Measurements from ENCODE around the gene CLNS1A.
"Not testable (repeated sequence)": the region's sequence is repeated elsewhere in the genome, so short reads cannot be mapped to it uniquely, and the experiment has no call there.

CLNS1A gene

DNA sequence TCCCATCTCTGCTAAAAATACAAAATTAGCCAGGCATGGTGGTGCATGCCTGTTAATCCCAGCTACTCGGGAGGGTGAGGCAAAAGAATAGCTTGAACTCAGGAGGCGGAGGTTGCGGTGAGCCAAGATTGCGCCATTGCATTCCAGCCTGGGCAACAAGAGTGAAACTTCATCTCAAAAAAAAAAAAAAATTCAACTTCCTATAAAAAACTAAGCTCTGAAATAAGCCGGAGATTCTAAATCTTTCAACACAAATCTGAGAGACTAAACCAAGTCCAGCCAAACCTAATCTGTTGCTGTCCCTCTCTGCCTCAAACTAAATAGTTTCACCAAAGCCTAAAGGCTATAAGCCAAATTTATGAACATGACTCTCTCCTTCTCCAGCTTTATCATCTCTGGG, 3.7 kb downstream of the CLNS1A start:
- not testable (repeated sequence) for DNase-seq

DNA sequence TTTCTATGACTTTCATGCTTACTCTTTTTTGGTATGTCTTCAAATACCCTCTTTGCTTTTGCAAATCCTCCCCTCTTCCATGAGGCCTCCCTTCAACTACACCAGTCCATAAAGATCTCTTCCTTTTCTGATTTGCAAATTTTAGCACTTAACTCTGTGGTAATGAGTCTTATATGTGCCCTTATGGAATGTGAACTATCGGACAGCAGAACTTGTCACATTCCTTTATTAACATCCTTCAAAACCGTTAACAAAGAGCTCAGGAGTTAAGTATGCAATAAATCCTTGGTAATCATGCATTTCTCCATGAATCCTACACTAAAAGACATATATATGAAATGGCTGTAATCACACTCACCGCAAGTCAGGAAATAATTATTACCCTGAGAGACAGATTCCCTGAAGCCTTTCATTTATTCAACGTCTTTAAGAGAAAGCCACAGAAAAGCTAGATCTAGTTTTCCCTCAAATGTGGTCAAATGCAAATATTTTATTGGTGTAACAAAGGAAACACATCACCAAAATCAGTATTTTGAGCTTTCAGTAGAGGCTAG, 7.4 kb downstream of the CLNS1A start:
- in situ Hi-C loops (cut with HindIII; ENCODE audit: low pct_ligation_motif_present, low pct_unique_long_range_greater_than_20kb, low sequenced_read_pairs), result no loop called here
- DNase-seq, result no peak

More for the DNA sequence above, 3.7 kb downstream of the CLNS1A start:
- in situ Hi-C loops (cut with HindIII; ENCODE audit: low pct_ligation_motif_present, low pct_unique_long_range_greater_than_20kb, low sequenced_read_pairs), result not testable (repeated sequence)

DNA sequence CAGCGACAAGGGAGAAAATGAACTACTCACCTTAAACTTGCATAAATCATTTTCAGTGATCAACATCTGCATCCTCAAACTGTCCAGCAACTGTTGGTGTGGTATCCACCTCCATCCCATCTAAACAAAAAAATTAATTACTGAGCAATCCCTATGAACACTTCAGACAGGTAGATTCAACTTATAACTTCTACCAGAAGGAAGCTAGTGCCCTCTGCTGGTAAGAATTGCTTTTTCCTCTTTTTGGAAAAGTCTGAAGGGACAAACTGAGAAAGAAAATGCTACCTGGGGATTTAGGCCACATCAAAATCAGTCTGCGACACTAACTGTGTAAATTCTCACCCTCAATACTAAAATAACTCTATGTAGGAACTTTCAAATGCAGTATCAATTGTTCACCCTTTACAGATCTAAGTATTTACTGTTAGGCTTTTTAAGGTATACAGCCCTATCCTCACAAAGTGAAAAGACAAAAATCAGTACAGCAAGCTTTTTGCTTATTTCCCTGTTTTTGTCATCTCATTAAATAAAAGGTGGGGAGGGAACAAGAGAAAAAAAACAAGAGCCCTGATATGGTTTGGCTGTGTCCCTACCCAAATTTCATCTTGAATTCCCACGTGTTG, 17.9 kb downstream of the CLNS1A start:
- in situ Hi-C loops (cut with HindIII; ENCODE audit: low pct_ligation_motif_present, low pct_unique_long_range_greater_than_20kb, low sequenced_read_pairs), result no loop called here
- peak; percentile 64 for DNase-seq

DNA sequence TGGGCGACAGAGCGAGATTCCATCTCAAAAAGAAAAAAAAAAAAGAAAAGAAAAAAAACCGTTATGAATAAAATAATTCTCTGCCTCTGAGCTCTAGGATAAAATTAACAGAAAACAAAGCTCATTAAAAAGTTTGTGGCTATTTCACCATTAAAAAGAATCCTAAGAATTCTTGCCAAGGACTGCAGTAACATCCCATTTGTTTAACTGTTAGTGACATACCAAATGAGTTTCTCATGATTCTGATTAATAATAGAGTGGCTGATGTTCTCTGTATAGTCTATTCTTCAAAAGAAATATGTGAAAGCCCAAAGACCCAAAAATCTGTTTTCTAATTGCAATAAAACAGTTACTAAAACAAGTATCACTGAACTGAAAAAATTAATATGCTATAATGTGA, 19.7 kb downstream of the CLNS1A start:
- in situ Hi-C loops (cut with HindIII; ENCODE audit: low pct_ligation_motif_present, low pct_unique_long_range_greater_than_20kb, low sequenced_read_pairs), result no loop called here
- no peak for DNase-seq

DNA sequence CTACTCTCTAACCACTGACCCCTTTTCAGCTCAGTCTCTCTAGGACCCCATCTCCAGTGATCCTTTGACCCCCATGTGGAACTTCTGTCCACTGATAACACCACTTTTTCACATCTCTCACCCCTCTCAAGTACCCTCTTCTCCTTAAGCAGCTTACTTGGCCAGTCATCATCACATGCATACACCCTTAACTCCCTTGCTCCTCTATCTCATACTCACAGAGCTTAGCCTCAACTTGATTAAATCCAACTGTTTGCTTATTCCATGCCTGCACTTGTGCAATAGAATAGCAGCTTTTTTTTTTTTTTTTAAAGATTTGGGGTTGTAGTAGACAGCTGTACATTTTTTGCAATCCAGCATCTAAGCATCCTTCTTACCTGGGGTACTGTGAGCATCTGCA, 25.7 kb downstream of the CLNS1A start:
- in situ Hi-C loops (cut with HindIII; ENCODE audit: low pct_ligation_motif_present, low pct_unique_long_range_greater_than_20kb, low sequenced_read_pairs), result no loop called here
- DNase-seq, result no peak

DNA sequence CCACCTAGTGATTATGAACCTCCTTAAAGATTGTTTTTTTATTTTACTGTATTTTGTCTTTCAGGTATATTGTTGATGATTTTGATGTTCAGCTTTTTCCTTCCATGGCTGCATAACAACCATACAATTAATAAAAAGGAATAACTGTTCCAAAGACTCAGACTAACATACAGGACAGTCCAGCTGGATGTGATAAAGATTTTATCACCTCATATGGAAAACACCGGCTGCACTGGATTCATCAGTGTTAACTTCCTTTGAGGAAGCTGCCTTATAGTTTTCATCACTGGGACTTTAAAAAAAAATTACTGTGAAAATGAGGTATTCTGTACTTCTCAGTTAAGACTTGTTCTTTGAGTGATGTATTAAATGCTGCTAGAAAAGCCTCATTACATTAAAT, 28.4 kb downstream of the CLNS1A start:
- in situ Hi-C loops (cut with HindIII; ENCODE audit: low pct_ligation_motif_present, low pct_unique_long_range_greater_than_20kb, low sequenced_read_pairs), result no loop called here
- no peak for DNase-seq

DNA sequence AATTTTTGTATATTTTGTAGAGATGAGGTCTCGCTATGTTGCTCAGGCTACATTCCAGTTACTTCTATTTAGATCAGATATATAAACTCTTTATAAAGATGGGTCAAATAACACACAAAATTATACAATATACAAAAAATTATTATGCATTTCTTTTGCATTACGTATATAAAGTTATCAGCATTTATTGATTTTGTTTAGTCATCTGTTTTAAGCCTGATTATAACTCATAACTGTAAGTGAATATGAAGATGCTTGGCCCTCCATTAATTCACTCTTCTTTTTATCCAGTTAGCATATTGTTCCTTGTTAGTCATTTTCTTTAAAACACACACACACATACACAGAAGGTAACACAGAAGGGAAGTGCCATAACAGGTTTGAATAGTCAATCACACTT, 33.3 kb downstream of the CLNS1A start:
- DNase-seq, result no peak
- in situ Hi-C loops (cut with HindIII; ENCODE audit: low pct_ligation_motif_present, low pct_unique_long_range_greater_than_20kb, low sequenced_read_pairs), result no loop called here

DNA sequence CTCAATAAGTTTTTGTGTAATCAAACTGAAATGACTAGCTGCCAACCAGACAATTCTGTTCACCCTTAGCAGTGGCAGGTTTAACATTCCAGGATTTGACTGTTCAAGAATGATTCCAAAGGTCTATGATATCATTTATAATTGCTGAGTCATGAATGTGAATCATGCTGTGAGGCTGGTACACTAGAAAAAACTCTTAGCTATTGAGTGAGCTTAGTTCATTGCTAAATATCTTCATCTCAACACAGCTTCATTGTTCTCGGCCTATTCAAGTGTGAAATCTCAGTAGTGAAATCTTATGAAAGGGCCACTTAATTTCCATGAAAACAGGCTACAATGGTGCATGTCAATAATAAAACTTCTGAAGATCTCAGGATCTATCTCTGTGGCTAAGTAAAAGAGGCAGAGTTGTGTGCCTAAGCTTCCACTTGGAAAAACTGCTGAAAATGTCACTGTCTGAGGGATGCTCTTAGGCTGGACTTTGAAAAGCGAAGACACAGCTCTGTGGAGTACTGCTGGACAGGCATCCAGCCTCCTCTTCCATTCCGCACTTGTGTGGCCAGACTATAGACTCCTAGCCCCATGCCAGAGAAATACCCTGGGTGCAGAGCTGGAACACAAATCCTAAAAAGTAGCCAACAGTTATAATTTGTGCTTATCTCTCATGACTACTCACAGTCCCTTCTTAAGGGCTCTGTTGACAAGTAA, 35.1 kb downstream of the CLNS1A start:
- DNase-seq, result peak; percentile 80
- in situ Hi-C loops (cut with HindIII; ENCODE audit: low pct_ligation_motif_present, low pct_unique_long_range_greater_than_20kb, low sequenced_read_pairs), result no loop called here

DNA sequence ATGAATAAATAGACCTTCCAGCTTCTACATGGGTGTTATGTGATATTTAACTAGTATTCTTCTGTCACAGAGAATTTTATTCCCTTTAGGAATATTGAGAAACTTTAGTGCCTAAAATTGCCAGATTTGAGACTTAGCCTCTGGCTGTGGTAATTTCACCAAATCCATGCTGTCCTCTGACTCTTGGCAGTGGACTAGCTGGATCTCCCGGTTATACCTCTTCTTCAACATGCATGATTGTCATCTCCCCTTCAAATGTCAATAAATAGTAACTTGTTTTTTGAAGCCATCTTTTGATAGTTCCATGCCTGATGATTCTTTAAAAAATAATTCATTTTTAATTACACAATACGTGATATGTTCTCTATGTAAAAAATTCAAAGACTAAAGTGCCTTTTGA, 39.4 kb downstream of the CLNS1A start:
- DNase-seq, result no peak
- in situ Hi-C loops (cut with HindIII; ENCODE audit: low pct_ligation_motif_present, low pct_unique_long_range_greater_than_20kb, low sequenced_read_pairs), result no loop called here

DNA sequence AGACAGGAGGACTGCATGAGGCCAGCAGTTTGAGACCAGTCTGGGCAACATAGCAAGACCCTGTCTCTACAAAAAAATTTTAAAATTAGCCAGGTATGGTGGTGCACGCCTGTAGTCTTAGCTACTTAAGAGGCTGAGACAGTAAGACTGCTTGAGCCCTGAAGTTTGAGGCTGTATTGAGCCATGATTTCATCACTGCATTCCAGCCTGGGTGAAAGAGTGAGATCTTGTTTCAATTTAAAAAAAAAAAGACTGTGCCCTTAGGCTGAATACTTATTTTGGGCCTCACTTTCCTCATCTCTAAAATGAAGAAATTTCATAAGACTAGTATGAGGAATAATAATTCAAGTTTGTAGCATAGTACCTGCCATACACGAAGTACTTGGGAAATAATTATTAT, 41.0 kb downstream of the CLNS1A start:
- in situ Hi-C loops (cut with HindIII; ENCODE audit: low pct_ligation_motif_present, low pct_unique_long_range_greater_than_20kb, low sequenced_read_pairs), result no loop called here
- no peak for DNase-seq

DNA sequence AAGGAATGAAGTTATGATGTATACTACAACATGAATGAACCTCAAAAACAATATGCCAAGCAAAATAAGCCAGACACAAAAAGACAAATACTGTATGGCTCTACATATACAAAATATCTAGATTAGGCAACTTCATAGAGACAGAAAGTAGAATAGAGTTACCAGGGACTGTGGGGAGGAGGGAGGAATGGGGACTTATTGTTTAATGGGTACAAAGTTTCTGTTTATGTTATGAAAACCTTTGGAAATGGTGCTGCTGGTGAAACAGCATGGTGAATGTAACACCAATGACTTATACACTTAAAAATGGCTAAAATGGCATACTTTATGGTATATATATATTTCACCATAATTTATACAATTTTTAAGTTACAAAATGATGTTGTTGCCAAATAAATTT, 43.7 kb downstream of the CLNS1A start:
- in situ Hi-C loops (cut with HindIII; ENCODE audit: low pct_ligation_motif_present, low pct_unique_long_range_greater_than_20kb, low sequenced_read_pairs), result no loop called here
- no peak for DNase-seq

DNA sequence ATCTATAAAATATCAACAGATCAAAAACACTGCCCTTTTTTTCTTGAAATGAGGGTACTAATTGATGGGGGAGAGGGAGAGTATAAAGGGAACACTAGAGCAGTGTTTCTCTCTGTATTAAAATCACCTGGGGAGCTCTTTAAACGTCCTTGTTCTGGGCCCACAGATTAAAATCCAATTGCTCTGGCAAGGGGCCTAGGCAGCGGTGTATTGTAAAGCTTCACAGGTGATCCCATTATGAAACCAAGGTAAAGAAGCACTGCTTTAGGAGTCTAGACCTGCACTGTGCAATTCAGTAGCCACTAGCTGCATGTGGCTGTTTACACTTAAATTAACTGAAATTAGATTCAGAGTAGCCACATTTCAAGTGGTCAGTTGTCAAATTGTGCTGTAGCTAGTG, 44.9 kb downstream of the CLNS1A start:
- no peak for DNase-seq
- in situ Hi-C loops (cut with HindIII; ENCODE audit: low pct_ligation_motif_present, low pct_unique_long_range_greater_than_20kb, low sequenced_read_pairs), result no loop called here

DNA sequence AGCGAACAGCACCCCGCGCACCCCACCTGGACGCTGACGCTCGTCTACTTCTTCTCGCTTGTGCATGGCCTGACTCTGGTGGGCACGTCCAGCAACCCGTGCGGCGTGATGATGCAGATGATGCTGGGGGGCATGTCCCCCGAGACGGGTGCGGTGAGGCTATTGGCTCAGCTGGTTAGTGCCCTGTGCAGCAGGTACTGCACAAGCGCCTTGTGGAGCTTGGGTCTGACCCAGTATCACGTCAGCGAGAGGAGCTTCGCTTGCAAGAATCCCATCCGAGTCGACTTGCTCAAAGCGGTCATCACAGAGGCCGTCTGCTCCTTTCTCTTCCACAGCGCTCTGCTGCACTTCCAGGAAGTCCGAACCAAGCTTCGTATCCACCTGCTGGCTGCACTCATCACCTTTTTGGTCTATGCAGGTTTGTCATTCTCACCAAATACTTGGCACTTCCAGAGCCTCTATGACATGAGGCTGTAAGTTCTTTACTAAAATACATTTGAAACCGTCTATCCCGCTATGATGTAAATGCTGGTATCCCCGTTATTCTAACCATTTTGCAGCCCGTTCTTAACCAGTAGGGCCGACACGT, 47.3 kb downstream of the CLNS1A start:
- peak; percentile 54 for DNase-seq
- in situ Hi-C loops (cut with HindIII; ENCODE audit: low pct_ligation_motif_present, low pct_unique_long_range_greater_than_20kb, low sequenced_read_pairs), result no loop called here

DNA sequence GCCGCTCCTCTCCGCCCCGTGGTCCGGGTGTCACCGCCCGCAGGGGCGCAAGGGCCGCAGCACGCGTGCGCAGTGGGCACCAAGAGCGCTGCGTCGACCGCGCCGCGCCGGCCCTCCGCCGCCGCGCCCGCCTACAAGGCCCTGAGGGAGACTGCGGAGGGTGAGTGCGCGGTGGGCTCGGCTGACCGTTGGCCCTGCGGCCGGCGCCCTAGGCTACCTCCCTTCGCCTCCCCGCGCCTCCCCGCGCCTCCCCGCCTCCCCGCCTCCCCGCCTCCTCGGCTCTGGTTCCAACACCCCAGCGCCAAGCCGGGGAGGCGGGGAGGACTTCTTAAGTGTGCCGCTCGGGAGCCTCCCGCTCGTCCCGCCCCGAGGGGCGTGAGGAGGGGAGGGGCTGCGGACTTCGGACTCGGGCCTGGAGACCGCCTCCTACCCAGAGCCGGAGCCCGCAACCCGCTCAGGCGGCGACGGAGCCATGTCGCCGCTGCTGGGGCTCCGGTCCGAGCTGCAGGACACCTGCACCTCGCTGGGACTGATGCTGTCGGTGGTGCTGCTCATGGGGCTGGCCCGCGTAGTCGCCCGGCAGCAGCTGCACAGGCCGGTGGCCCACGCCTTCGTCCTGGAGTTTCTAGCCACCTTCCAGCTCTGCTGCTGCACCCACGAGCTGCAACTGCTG, 47.9 kb downstream of the CLNS1A start, which contains the start of gene AQP11:
Gene AQP11 (plus strand): TSS at position 433 of the 673 bp plus-strand sequence. CDS start 40 bp downstream, at position 473.
- peak; percentile 90 for DNase-seq
- in situ Hi-C loops (cut with HindIII; ENCODE audit: low pct_ligation_motif_present, low pct_unique_long_range_greater_than_20kb, low sequenced_read_pairs), result no loop called here

DNA sequence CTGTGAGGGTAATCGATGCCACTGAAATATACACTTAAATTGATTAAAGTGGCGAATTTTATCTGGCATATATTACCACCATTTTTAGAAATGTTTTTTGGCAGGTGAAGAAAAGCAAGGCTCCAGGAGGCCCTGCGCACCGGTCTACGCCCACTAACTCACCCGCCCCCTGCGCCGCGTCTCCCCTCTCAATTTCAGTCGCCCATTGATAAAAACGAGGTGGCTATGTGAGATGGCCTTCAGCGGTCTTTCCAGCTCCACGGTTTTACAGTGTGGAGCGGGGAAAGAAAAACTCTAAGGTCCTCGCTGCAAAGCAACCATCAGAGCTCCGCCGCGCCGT, 48.4 kb downstream of the CLNS1A start:
- in situ Hi-C loops (cut with HindIII; ENCODE audit: low pct_ligation_motif_present, low pct_unique_long_range_greater_than_20kb, low sequenced_read_pairs), result no loop called here
- no peak for DNase-seq

DNA sequence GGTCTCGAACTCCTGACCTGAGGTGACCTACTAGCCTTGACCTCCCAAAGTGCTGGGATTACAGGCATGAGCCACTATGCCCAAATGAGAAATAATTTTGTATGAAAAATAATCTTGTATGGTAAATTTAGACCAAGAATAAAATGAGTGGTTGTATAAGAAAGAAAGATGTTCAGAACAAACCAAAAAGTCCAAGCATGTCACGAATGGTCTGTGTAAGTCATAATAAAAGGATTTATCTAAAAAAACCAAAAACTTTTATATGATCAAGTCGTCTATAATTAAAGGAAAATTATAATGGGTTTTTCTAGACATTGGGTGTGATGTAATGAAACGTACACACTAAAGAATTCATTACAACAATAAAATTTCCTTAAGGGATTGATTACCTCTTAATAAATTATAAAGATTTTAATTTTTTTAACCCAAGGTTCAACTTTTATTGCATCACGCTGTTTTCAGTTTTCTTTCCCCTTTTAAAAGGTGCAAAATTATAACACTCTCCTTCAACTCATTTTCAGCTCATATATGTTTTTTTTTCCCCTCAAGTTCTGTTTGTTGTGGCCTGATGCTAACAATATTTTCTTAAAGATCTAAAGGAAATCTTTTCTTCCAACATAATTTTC, 56.8 kb downstream of the CLNS1A start:
- in situ Hi-C loops (cut with HindIII; ENCODE audit: low pct_ligation_motif_present, low pct_unique_long_range_greater_than_20kb, low sequenced_read_pairs), result no loop called here
- peak; percentile 45 for DNase-seq

DNA sequence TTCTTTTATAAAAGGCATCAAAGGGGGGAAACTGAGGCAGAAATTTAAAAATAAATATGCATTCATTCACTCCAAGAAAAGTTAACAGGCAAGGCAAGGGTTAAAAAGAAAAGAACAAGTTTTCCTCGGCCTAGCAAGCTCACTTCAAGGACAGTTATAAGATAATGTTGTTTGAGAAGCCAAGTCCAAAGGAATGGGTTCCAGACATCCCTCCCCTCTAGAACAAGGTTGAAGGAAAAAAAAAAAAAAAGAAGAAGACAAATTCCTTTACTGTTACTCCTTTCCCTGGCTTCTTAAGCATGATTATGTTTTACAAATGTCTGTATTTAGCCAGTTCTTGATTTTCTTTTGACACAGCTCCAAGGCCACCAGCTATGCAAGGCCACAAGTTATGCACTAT, 62.2 kb downstream of the CLNS1A start:
- in situ Hi-C loops (cut with HindIII; ENCODE audit: low pct_ligation_motif_present, low pct_unique_long_range_greater_than_20kb, low sequenced_read_pairs), result not testable (repeated sequence)

DNA sequence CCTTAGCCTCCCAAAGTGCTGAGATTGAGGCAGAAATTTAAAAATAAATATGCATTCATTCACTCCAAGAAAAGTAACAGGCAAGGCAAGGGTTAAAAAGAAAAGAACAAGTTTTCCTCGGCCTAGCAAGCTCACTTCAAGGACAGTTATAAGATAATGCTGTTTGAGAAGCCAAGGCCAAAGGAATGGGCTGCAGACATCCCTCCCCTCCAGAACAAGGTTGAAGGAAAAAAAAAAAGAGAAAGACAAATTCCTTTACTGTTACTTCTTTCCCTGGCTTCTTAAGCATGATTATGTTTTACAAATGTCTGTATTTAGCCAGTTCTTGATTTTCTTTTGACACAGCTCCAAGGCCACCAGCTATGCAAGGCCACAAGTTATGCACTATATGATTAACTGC, 66.7 kb downstream of the CLNS1A start:
- DNase-seq; in situ Hi-C loops (cut with HindIII; ENCODE audit: low pct_ligation_motif_present, low pct_unique_long_range_greater_than_20kb, low sequenced_read_pairs): not testable (repeated sequence)

More for the DNA sequence above, 62.2 kb downstream of the CLNS1A start:
- DNase-seq, result not testable (repeated sequence)

DNA sequence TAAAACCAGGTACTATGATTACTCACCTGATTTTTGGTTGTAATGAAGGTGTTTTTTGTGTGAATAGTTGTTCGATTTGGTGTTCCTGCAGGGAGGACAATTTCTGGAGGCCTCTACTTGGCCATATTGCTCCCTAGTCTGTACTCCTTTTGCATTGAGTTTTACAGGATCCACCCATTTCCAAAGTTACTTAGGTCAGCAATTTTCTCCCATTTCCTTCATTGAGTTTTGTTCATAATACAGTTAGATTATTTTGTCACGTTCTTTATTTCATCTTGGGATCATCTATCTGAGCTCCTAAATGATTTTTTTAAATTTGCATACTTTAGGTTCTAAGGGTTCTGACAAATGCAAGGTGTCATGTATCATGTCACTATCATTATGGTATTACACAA, 67.9 kb downstream of the CLNS1A start:
- in situ Hi-C loops (cut with HindIII; ENCODE audit: low pct_ligation_motif_present, low pct_unique_long_range_greater_than_20kb, low sequenced_read_pairs), result no loop called here

More for the DNA sequence above, 67.9 kb downstream of the CLNS1A start:
- DNase-seq, result no peak
